Left lung (tissue), 10 donors: Measurements from ENCODE around the gene FAM210B. TPM values are rescaled to one million over a fixed set of nuclear protein-coding genes. Genes with fewer than 3 reads are reported as not detected.
"Not testable (repeated sequence)": the region's sequence is repeated elsewhere in the genome, so short reads cannot be mapped to it uniquely, and the experiment has no call there.

Experiments used
- ATAC-seq: fragments of 200-7000 bp; cut with Tn5 transposase; one replicate; pipeline ENCODE4 v1.9.1; 2020; ENCODE audit warnings: moderate library complexity
- DNase-seq, 4 donors: peaks; one replicate each; pipeline ENCODE4 v3.0.0-alpha.2; 2013 to 2020
- H3K27ac ChIP-seq, 2 donors: fragments of 200-600 bp; sonication (generic) in 1 of 2; one replicate each; pipeline versions ENCODE4 v1.5.0 to v1.8.0; 2020 to 2021
- H3K27me3 ChIP-seq, 2 donors: fragments of 200-600 bp; sonication (generic) in 1 of 2; one replicate each; pipeline versions ENCODE4 v1.5.0 to v1.8.0; 2020 to 2021
- H3K36me3 ChIP-seq, 2 donors: fragments of 200-600 bp; sonication (generic) in 1 of 2; one replicate each; pipeline versions ENCODE4 v1.5.0 to v1.8.0; 2020 to 2021
- H3K4me1 ChIP-seq, 2 donors: fragments of 200-600 bp; one replicate each; pipeline ENCODE4 v1.8.0; 2021
- H3K4me3 ChIP-seq, 2 donors: fragments of 200-600 bp; sonication (generic) in 1 of 2; one replicate each; pipeline versions ENCODE4 v1.5.0 to v1.8.0; 2020 to 2021; ENCODE audit warnings: mild to moderate bottlenecking in 1 of 2
- H3K9me3 ChIP-seq, 2 donors: fragments of 200-600 bp; sonication (generic) in 1 of 2; one replicate each; pipeline versions ENCODE4 v1.5.0 to v1.8.0; 2020 to 2021
- intact Hi-C, 2 donors: fragments of 100-400 bp; cut with DNase I; formaldehyde crosslinking; loops; one replicate each; pipeline versions ENCODE4 v1.11.2 to v1.14.2; 2022
- polyA plus RNA-seq, 6 donors: library from polyadenylated mRNA; unstranded; fragments of 120-200 nt; gene quantifications; one replicate each; pipeline ENCODE4 v1.2.1, GENCODE V29; 2013; ENCODE audit not compliant: insufficient read length in 6 of 6
- total RNA-seq, 2 donors: library from RNA; stranded (reverse); fragmentation: NEBNext Ultra II Directional; extraction: Animal tissue kit (Norgen Biotek cat#: 25700); gene quantifications; one replicate each; pipeline ENCODE4 v1.2.1, GENCODE V29; 2021
- TF ChIP-seq, protein P1 (sequence below), 2 donors: fragments of 200-600 bp; sonication (generic) in 1 of 2; IDR thresholded peaks; one replicate each; pipeline versions ENCODE4 v1.5.0 to v1.8.0; 2021; ENCODE audit warnings: antibody characterized with exemption in 2 of 2
- donor health status: DM: no; HTN: yes; CAD: no.
- donor health status: DM: no; HTN: no; CAD: no.

Gene FAM210B
- total and polyA plus RNA-seq, 8 donors = 32.0 to 68.9 (median 64.4) TPM

GRCh38 chr20:56406910-56407309 is 48.1 kb downstream of the FAM210B start:
- Histone ChIP-seq H3K9me3 (no peaks in the 10 kb centered on the region), H3K36me3 (peaks cover 0 to 69% of the 10 kb centered on the region in 2 donors), H3K27ac (no peak overlapping the region), H3K4me3 (no peak overlapping the region), H3K27me3 (no peaks in the 10 kb centered on the region), H3K4me1 (peaks cover 8 to 29% of the 10 kb centered on the region in 2 donors)
- DNase-seq (no peak), ATAC-seq (no peak)
- TF ChIP-seq, protein P1, sequence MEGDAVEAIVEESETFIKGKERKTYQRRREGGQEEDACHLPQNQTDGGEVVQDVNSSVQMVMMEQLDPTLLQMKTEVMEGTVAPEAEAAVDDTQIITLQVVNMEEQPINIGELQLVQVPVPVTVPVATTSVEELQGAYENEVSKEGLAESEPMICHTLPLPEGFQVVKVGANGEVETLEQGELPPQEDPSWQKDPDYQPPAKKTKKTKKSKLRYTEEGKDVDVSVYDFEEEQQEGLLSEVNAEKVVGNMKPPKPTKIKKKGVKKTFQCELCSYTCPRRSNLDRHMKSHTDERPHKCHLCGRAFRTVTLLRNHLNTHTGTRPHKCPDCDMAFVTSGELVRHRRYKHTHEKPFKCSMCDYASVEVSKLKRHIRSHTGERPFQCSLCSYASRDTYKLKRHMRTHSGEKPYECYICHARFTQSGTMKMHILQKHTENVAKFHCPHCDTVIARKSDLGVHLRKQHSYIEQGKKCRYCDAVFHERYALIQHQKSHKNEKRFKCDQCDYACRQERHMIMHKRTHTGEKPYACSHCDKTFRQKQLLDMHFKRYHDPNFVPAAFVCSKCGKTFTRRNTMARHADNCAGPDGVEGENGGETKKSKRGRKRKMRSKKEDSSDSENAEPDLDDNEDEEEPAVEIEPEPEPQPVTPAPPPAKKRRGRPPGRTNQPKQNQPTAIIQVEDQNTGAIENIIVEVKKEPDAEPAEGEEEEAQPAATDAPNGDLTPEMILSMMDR (IDR thresholded peaks at IDR 0.05) = no peak
- intact Hi-C loops = loop anchor here in 1 of 2 donors (10.0 kb wide), 1 partner anchor 68 kb away; no protein-coding TSS in a partner anchor

- peak; percentile 34 for ATAC-seq
Observed at GRCh38 chr20:56409521-56409920, 50.7 kb downstream of the FAM210B start.

DNA sequence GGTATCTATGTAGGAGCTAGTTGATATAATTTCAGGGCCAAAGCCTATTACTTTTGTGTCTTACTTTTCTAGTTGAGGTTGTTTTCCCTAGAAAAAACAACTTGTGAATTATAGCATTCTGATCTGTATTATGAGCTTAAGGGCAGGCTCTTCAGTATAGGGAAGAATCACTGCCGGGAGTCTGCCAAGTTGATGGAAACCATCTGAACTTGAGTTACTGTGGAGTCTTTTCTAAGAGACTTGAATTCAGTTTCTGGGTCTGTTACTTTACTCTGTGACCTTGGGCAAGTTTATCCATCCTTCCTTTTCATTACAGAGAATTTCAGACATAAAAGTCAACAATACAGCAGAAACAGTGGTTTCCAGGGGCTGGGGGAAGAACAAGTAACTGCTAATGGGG is 51.2 kb downstream of the FAM210B start:
- intact Hi-C loops = loop anchor here in 1 of 2 donors (10.0 kb wide), 1 partner anchor 65 kb away; no protein-coding TSS in a partner anchor
- no peak overlapping the region for H3K4me3 ChIP-seq
- peaks cover 0 to 38% of the 10 kb centered on the region in 2 donors for H3K36me3 ChIP-seq
- peaks cover 8 to 41% of the 10 kb centered on the region in 2 donors for H3K4me1 ChIP-seq
- ATAC-seq (no peak), DNase-seq (peak in 1 of 4 donors; percentile 39)
- peak overlapping the region; percentile 82 to 83 for H3K27ac ChIP-seq
- H3K27me3 ChIP-seq = no peaks in the 10 kb centered on the region
- TF ChIP-seq, protein P1 (IDR thresholded peaks at IDR 0.05) = no peak
- no peaks in the 10 kb centered on the region for H3K9me3 ChIP-seq

More at GRCh38 chr20:56409521-56409920, 50.7 kb downstream of the FAM210B start:
- TF ChIP-seq, protein P1 (IDR thresholded peaks at IDR 0.05) = no peak
- Histone ChIP-seq H3K9me3 (no peaks in the 10 kb centered on the region), H3K36me3 (peaks cover 0 to 42% of the 10 kb centered on the region in 2 donors), H3K4me3 (no peak overlapping the region), H3K4me1 (peaks cover 8 to 41% of the 10 kb centered on the region in 2 donors), H3K27ac (peak overlapping the region; percentile 82 to 83), H3K27me3 (no peaks in the 10 kb centered on the region)
- peak in 2 of 4 donors; percentile 80 to 90 for DNase-seq
- intact Hi-C loops = loop anchor here in 1 of 2 donors (10.0 kb wide), 1 partner anchor 65 kb away; no protein-coding TSS in a partner anchor

DNA sequence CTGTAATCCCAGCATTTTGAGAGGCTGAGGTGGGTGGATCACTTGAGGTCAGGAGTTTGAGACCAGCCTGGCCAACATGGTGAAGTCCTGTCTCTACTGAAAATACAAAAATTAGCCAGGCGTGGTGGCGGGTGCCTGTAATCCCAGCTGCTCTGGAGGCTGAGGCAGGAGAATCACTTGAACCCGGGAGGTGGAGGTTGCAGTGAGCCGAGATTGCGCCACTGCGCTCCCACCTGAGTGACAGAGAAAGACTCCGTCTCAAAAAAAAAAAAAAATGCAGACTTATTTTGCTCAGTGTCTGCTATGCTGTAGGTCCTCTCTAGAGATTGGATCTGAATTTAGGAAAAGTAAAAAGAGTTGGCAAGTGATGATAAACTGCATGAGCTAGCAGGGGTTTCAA is 52.5 kb downstream of the FAM210B start:
- DNase-seq, H3K27me3 ChIP-seq, H3K4me3 ChIP-seq, H3K9me3 ChIP-seq, ATAC-seq, intact Hi-C loops: not testable (repeated sequence)
- H3K36me3 ChIP-seq = peaks cover 0 to 28% of the 10 kb centered on the region in 2 donors
- peaks cover 8 to 50% of the 10 kb centered on the region in 2 donors for H3K4me1 ChIP-seq
- peak overlapping the region; percentile 82 to 83 for H3K27ac ChIP-seq

GRCh38 chr20:56411759-56412472 is 53.1 kb downstream of the FAM210B start, which contains the start of gene CASS4:
CASS4 (plus strand) TSS chr20:56412260; CDS start chr20:56412459, 199 bp downstream.
- H3K4me1 ChIP-seq = peaks cover 8 to 56% of the 10 kb centered on the region in 2 donors
- no peaks in the 10 kb centered on the region for H3K9me3 ChIP-seq
- H3K27ac ChIP-seq = peak within 1 kb of the TSS; percentile 82 to 83
- intact Hi-C loops = no loop called here
- H3K36me3 ChIP-seq = peaks cover 0 to 21% of the 10 kb centered on the region in 2 donors
- TF ChIP-seq, protein P1 (IDR thresholded peaks at IDR 0.05) = no peak
- H3K27me3 ChIP-seq = no peaks in the 10 kb centered on the region
- ATAC-seq = peak; percentile 77
- H3K4me3 ChIP-seq = peak within 1 kb of the TSS; percentile 10 to 43
- peak in 2 of 4 donors; percentile 74 to 85 for DNase-seq
